Upper lobe of left lung (tissue), 4 donors: ENCODE data around the gene GATAD2B.

Source experiments
- CTCF ChIP-seq, 6 experiments: fragments of 450-650 bp in 4 of 6; fragments of 200-600 bp in 2 of 6; sonication (generic) in 2 of 6; IDR thresholded peaks; one replicate each; pipeline ENCODE4 v1.5.1; 2016 to 2019; ENCODE audit warnings: antibody characterized with exemption in 6 of 6
- EP300 ChIP-seq, 4 donors: sonication (generic); formaldehyde crosslinking; IDR thresholded peaks; one replicate each; pipeline ENCODE4 v1.5.1; 2017; ENCODE audit warnings: antibody characterized with exemption in 4 of 4, control low read depth in 2 of 4
- POLR2AphosphoS5 ChIP-seq, 2 donors: sonication (generic); formaldehyde crosslinking; IDR thresholded peaks; one replicate each; pipeline ENCODE4 v1.5.1; 2017; ENCODE audit warnings: antibody characterized with exemption in 2 of 2

- TF ChIP-seq CTCF (IDR thresholded peaks at IDR 0.05) (no peak), EP300 (IDR thresholded peaks at IDR 0.05) (no peak), POLR2AphosphoS5 (IDR thresholded peaks at IDR 0.05) (no peak)
Measured at GRCh38 chr1:153856763-153857162, 66.0 kb downstream of the GATAD2B start.
